Neural cell (in vitro differentiated cells): ENCODE results near the gene NSDHL.

Experiments used
- CTCF ChIP-seq: fragments of 450-650 bp; IDR thresholded peaks from 2 replicates; pipeline ENCODE4 v1.5.1; 2014; ENCODE audit warnings: antibody characterized with exemption, mild to moderate bottlenecking, moderate library complexity; ENCODE audit not compliant: poor library complexity, severe bottlenecking
- EP300 ChIP-seq: fragments of 450-650 bp; conservative IDR thresholded peaks from 2 replicates; pipeline ENCODE4 v1.6.1; 2014; ENCODE audit warnings: antibody characterized with exemption, mild to moderate bottlenecking, moderate library complexity; ENCODE audit not compliant: poor library complexity, severe bottlenecking
- EZH2 ChIP-seq: fragments of 200-600, 300-800 bp; shearing (Covaris generic), sonication (generic); IDR thresholded peaks from 2 replicates; pipeline ENCODE4 v1.6.1; 2014; ENCODE audit warnings: antibody characterized with exemption, low read length, borderline replicate concordance, mild to moderate bottlenecking; ENCODE audit not compliant: insufficient read depth, poor library complexity, severe bottlenecking
- POLR2AphosphoS5 ChIP-seq: IDR thresholded peaks from 2 replicates; pipeline ENCODE4 v1.6.1; 2012
- RAD21 ChIP-seq: fragments of 450-650 bp; conservative IDR thresholded peaks from 2 replicates; pipeline ENCODE4 v1.6.1; 2014; ENCODE audit warnings: antibody characterized with exemption, mild to moderate bottlenecking, moderate library complexity
- REST ChIP-seq: IDR thresholded peaks from 2 replicates; pipeline ENCODE4 v1.6.1; 2012; ENCODE audit warnings: borderline replicate concordance
- TAF1 ChIP-seq: IDR thresholded peaks from 2 replicates; pipeline ENCODE4 v1.6.1; 2012; ENCODE audit warnings: low read depth

- TF ChIP-seq TAF1 (no peak), CTCF (no peak), EP300 (no peak), EZH2 (no peak), REST (no peak), RAD21 (no peak), POLR2AphosphoS5 (no peak)
Observed at GRCh38 chrX:152819732-152820131, 11.1 kb upstream of the NSDHL start.
